Activated B cell treated with CpG ODN at 0.5 μM for 24 hours (primary cell): Measurements from ENCODE around the gene UBA3. TPM values are rescaled to one million over a fixed set of nuclear protein-coding genes. Genes with fewer than 3 reads are reported as not detected.
A peak's percentile ranks its signal among the peaks of the same experiment; 100 is the strongest.

Source experiments
- ATAC-seq: fragments of 200-7000 bp; cut with Tn5 transposase; one replicate; pipeline ENCODE4 v1.10.0; 2021; ENCODE audit warnings: low read depth, mild to moderate bottlenecking, moderate library complexity
- CTCF ChIA-PET: fragments of 350-600 bp; sonication (Branson Sonifier 250); formaldehyde crosslinking; loops from one replicate; lab custom pipeline; 2021; ENCODE audit warnings: antibody characterized with exemption; lab: Charles Lee
- POLR2A ChIA-PET: fragments of 350-600 bp; sonication (Branson Sonifier 250); formaldehyde crosslinking; loops from one replicate; lab custom pipeline; 2021; ENCODE audit warnings: antibody characterized with exemption; lab: Charles Lee
- DNase-seq: peaks from one replicate; pipeline ENCODE4 v3.0.0; 2022
- H3K27ac Mint-ChIP-seq: one replicate; pipeline ENCODE4 v1.8.0; 2020; ENCODE audit warnings: mixed read lengths
- H3K27me3 Mint-ChIP-seq: one replicate; pipeline ENCODE4 v1.8.0; 2021; ENCODE audit warnings: mixed read lengths
- H3K36me3 Mint-ChIP-seq: one replicate; pipeline ENCODE4 v1.8.0; 2021; ENCODE audit warnings: low read depth, mixed read lengths
- H3K4me1 Mint-ChIP-seq: one replicate; pipeline ENCODE4 v1.8.0; 2021; ENCODE audit warnings: mixed read lengths
- H3K4me3 Mint-ChIP-seq: one replicate; pipeline ENCODE4 v1.8.0; 2020; ENCODE audit warnings: mild to moderate bottlenecking, mixed read lengths
- H3K9me3 Mint-ChIP-seq: one replicate; pipeline ENCODE4 v1.8.0; 2020; ENCODE audit warnings: mixed read lengths
- intact Hi-C: fragments of 100-400 bp; cut with micrococcal nuclease; formaldehyde crosslinking; loops from one replicate; pipeline ENCODE4 v1.15.1; 2024
- total RNA-seq: library from RNA; stranded (reverse); gene quantifications from 2 replicates; pipeline ENCODE4 v1.2.3, GENCODE V29; 2022
- TF ChIP-seq, protein P1 (sequence below): fragments of 200-600 bp; IDR thresholded peaks from one replicate; pipeline ENCODE4 v1.8.0; 2022; ENCODE audit warnings: antibody characterized with exemption, mild to moderate bottlenecking

UBA3 gene
- total RNA-seq, 1 donor from 2014 or later: 86.6 TPM

DNA sequence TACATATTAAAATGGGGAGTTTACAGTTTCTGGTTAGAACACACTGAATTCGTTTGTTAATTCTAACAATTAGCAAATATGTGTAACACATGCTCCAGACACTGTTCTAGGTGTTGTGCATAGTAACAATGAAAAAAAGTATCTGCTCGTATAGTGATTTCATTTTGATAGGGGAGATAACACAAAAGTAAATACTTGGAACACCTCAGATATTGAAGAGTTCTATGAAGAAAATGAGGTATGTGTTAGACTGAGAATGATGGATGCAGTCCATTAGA lies 21.3 kb downstream of the UBA3 start:
- H3K4me3 Mint-ChIP-seq: no peak overlapping the region
- H3K27me3 Mint-ChIP-seq: no peaks in the 10 kb centered on the region
- H3K4me1 Mint-ChIP-seq: peaks cover 27% of the 10 kb centered on the region
- ATAC-seq: no peak
- H3K9me3 Mint-ChIP-seq: no peaks in the 10 kb centered on the region
- H3K27ac Mint-ChIP-seq: peak overlapping the region; percentile 92
- no peak for DNase-seq
- peaks cover 72% of the 10 kb centered on the region for H3K36me3 Mint-ChIP-seq
- TF ChIP-seq, protein P1, sequence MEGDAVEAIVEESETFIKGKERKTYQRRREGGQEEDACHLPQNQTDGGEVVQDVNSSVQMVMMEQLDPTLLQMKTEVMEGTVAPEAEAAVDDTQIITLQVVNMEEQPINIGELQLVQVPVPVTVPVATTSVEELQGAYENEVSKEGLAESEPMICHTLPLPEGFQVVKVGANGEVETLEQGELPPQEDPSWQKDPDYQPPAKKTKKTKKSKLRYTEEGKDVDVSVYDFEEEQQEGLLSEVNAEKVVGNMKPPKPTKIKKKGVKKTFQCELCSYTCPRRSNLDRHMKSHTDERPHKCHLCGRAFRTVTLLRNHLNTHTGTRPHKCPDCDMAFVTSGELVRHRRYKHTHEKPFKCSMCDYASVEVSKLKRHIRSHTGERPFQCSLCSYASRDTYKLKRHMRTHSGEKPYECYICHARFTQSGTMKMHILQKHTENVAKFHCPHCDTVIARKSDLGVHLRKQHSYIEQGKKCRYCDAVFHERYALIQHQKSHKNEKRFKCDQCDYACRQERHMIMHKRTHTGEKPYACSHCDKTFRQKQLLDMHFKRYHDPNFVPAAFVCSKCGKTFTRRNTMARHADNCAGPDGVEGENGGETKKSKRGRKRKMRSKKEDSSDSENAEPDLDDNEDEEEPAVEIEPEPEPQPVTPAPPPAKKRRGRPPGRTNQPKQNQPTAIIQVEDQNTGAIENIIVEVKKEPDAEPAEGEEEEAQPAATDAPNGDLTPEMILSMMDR: no peak
- intact Hi-C loops: loop anchor here (1.0 kb wide), 2 partner anchors 8 to 21 kb away; partner anchors contain the start of gene UBA3
- ChIA-PET POLR2A (interaction anchor here (1.1 to 3.3 kb wide), 6 partner anchors 9 to 45 kb away, joined by 3 to 24 read pairs (median 9); partner anchors contain the start of genes ARL6IP5, EOGT and UBA3), CTCF (no interaction called here)

DNA sequence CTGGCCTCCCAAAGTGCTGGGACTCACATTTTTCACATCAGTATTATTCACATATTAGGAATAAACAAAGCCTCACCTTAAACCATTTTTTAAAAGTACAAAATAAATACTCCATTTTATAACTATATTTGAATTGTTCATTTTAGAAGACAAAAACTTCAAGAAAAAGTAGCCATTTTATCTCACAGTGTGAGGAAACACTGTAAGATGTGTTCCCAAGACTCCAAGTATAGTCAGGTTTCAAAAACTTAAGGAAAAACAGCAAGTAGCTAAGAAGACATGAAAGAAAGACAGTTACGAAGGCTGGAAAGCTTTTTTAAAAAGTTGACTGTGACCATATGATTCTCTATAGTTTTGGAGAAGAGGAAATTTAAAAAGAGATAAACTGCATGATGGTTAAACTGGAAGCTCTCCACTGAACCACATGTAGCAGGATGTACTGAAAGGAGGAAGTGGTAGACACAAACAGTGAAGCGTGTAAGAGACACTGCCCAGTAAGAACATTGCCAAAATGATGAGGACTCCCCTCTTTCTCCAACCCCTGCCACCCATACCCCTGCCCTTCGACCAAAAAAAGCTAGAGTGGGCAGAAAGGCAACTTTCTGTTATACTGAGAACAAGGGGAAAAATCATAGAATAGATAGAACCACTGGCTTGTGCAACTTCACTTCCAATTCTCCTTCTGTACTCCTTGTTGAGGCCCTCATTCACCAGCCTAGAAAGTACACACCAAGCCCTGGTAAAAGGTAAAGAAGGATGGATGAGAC lies 21.8 kb downstream of the UBA3 start:
- intact Hi-C loops: loop anchor here (1.0 kb wide), 1 partner anchor 22 kb away; the partner anchor contains the start of gene UBA3
- Mint-ChIP-seq H3K4me3 (peak overlapping the region; percentile 47), H3K27ac (peak overlapping the region; percentile 92), H3K36me3 (peaks cover 68% of the 10 kb centered on the region), H3K9me3 (no peaks in the 10 kb centered on the region), H3K27me3 (no peaks in the 10 kb centered on the region), H3K4me1 (peaks cover 27% of the 10 kb centered on the region)
- DNase-seq (no peak), ATAC-seq (peak; percentile 99)
- ChIA-PET CTCF (no interaction called here), POLR2A (interaction anchor here (1.1 to 3.3 kb wide), 7 partner anchors 10 to 45 kb away, joined by 3 to 24 read pairs (median 9); partner anchors contain the start of genes ARL6IP5, EOGT and UBA3)
- TF ChIP-seq, protein P1: no peak

DNA sequence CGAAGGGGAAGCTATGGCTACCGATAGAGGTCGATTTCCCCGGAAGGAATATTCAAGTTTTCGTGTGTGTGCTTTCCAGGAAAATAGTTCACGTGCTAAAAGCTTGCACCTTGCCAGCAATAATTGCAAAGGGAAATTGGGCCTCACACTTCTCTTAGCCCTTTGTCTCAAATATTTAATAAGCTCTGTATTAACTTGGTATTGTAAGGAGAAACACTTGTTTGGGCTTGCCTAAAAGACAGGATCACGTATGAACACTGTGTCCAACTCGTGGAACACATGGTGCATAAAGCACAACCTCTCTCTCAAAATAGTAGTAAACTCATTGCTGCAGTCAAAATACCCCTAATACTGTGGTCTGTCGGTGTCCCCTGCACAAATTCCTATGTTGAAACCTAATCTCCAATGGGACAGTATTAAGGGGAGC lies 27.7 kb downstream of the UBA3 start:
- CTCF ChIA-PET: interaction anchor here (1.1 to 3.2 kb wide), 6 partner anchors 32 to 254 kb away, joined by 3 to 18 read pairs (median 4); partner anchors contain the start of genes ARL6IP5 and EOGT

DNA sequence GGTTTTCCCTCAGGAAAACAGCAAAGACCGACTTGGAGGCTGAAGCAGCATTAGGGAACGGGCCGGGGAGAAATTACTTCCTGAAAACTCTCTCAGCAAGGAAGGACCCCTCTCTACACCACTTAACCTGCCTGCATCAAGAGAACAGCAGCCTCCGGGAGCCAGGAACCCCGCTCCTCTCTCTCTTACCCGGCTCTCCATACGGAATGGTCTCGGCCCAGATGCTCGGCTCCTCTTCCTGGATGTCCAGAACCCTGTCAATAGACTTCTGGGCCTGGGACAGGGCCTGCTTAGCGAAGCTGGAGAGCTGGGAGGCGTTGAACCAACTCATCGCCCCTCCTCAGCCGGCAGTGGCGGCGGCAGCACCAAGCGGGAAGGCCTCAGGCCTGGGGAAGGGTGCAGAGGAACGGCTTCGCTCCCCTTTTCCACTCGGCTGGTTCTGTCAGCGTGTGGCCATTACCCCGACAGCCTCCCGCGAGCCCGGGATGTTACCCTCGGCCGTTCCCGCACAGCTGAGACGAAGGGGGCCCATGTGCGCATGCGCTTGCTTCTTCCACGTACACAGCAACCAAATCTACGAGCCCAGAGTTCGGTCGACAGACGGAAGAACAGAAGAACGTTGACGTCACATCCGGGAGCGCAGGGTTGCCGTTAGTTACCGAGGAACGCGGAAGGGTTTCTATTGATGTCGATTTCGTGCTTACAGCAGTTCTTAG lies 28.3 kb downstream of the UBA3 start, which contains the start of gene TMF1:
Gene TMF1, minus strand, starts transcription at position 578 of the 716 bp plus-strand sequence. Its CDS starts 247 bp downstream, at position 331.
- Mint-ChIP-seq H3K4me3 (peak within 1 kb of the TSS; percentile 95), H3K27me3 (no peaks in the 10 kb centered on the region), H3K27ac (peak within 1 kb of the TSS; percentile 98), H3K4me1 (peaks cover 49% of the 10 kb centered on the region), H3K36me3 (peaks cover 51% of the 10 kb centered on the region), H3K9me3 (no peaks in the 10 kb centered on the region)
- DNase-seq (peak; percentile 92), ATAC-seq (peak; percentile 86)
- intact Hi-C loops: loop anchor here (1.0 kb wide), 4 partner anchors 28 to 69 kb away; partner anchors contain the start of genes ARL6IP5, EOGT and UBA3
- ChIA-PET CTCF (interaction anchor here (1.1 to 3.2 kb wide), 6 partner anchors 33 to 255 kb away, joined by 3 to 18 read pairs (median 4); partner anchors contain the start of genes ARL6IP5 and EOGT), POLR2A (interaction anchor here (0.5 to 4.3 kb wide), 11 partner anchors 9 to 69 kb away, joined by 3 to 109 read pairs (median 4); partner anchors contain the start of genes ARL6IP5, EOGT and UBA3)
- TF ChIP-seq, protein P1: no peak

More for the DNA sequence above, 27.7 kb downstream of the UBA3 start:
- intact Hi-C loops: loop anchor here (1.0 kb wide), 4 partner anchors 28 to 69 kb away; partner anchors contain the start of genes ARL6IP5, EOGT and UBA3
- TF ChIP-seq, protein P1: no peak
- no peaks in the 10 kb centered on the region for H3K9me3 Mint-ChIP-seq
- H3K27me3 Mint-ChIP-seq: no peaks in the 10 kb centered on the region
- H3K4me1 Mint-ChIP-seq: peaks cover 49% of the 10 kb centered on the region
- POLR2A ChIA-PET: interaction anchor here (0.5 to 4.3 kb wide), 11 partner anchors 8 to 68 kb away, joined by 3 to 109 read pairs (median 4); partner anchors contain the start of genes ARL6IP5, EOGT and UBA3
- DNase-seq (no peak), ATAC-seq (no peak)
- peak overlapping the region; percentile 98 for H3K27ac Mint-ChIP-seq
- peaks cover 52% of the 10 kb centered on the region for H3K36me3 Mint-ChIP-seq
- H3K4me3 Mint-ChIP-seq: peak overlapping the region; percentile 95
